NCI-H2196 treated with DMSO at 0.1 percent for 48 hours (cell line): ENCODE data around the gene ZRANB3.
"Not testable (repeated sequence)": the region's sequence is repeated elsewhere in the genome, so short reads cannot be mapped to it uniquely, and the experiment has no call there.

ENCODE experiments used
- DNase-seq: peaks from one replicate; lab custom pipeline; 2025; ENCODE audit not compliant: unreplicated experiment; lab: John Stamatoyannopoulos, UW

Gene ZRANB3

DNA sequence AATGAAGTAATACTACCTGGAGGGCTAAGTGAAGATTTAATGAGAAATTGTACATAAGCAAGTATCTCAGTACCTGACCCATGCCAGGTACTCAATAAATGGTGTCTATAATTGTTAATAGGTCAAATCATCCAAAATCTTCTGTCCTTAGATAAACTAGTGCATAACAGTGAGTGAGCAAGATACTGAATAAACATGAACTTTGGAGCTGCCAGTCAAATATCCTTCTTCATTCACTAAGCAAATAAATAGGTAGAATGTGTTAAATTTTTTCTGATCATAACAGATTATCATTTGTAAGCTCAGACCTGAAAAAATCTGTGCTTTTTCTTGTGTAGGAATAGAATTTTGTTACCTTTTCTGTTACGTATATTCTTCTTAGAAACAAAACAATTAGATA lies 439.3 kb downstream of the ZRANB3 start:
- DNase-seq = no peak

DNA sequence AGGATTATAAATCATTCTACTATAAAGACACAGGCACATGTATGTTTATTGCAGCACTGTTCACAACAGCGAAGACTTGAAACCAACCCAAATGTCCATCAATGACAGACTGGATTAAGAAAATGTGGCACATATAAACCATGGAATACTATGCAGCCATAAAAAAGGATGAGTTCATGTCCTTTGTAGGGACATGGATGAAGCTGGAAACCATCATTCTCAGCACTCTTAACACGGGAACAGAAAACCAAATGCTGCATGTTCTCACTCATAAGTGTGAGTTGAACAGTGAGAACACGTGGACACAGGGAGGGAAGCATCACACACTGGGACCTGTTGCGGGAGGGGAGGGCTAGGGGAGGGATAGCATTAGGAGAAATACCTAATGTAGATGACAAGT lies 441.4 kb downstream of the ZRANB3 start:
- DNase-seq = not testable (repeated sequence)
